Measurements from ENCODE around the gene AEBP2.
A peak's percentile ranks its signal among the peaks of the same experiment; 100 is the strongest.
"Not testable (repeated sequence)": the region's sequence is repeated elsewhere in the genome, so short reads cannot be mapped to it uniquely, and the experiment has no call there.

The AEBP2 gene

GRCh38 chr12:19421503-19422282, 17.6 kb upstream of the AEBP2 start:
- DNase-seq: no peak

DNA sequence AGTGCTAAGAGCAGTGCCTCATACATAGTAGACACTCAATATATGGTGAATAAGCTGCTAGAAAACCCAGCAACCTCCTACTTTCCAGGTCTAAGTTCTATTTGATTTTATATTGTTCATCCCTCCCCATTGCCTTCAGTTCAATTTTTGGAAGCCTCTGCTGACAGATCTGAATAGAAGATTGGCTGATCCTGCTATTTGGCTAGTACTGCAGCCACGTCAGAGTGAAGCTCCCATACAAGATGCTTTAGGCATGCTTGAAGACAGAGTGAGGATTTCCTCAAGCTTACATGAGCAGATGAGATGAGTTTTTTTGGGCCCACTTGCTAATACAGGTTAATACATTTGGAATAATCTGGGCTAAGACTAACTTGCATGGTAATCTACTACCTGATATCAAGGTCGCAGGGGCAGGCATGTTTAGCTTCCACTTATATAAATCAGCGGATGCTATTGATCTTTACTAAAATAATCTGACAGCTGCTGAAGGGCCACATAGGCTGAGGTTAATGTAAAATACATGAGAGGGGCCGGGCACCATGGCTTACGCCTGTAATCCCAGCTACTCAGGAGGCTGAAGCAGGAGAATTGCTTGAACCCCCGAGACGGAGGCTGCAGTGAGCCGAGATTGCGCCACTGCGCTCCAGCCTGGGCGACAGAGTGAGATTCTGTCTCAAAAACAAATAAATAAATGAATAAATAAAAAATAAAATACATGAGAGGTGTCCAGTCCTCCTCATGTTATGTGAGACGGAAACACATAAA, 15.9 kb upstream of the AEBP2 start:
- DNase-seq: no peak

- DNase-seq: no peak
Observed at GRCh38 chr12:19428246-19428645, 11.0 kb upstream of the AEBP2 start.

GRCh38 chr12:19429491-19429890, 9.8 kb upstream of the AEBP2 start:
- DNase-seq: not testable (repeated sequence)

DNA sequence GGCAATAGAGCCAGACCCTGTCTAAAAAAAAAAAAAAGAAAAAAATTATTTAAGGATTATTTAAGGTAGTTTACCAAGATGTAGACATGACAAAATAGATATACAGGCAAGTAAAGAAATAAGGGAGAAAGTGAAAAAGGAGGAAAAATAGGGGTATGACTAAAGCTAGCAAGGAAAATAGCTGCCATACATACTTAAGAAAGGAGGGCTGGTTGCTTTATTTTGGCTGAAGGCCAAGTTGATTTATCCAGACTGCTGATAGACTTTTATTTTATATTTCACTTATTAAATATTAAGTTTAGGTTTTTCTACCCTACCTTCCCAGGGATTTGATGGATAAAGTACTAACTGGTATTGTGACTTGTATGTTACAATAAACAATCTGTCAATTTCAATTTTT, 8.3 kb upstream of the AEBP2 start:
- no peak for DNase-seq

GRCh38 chr12:19431407-19432308, 7.6 kb upstream of the AEBP2 start:
- no peak for DNase-seq

DNA sequence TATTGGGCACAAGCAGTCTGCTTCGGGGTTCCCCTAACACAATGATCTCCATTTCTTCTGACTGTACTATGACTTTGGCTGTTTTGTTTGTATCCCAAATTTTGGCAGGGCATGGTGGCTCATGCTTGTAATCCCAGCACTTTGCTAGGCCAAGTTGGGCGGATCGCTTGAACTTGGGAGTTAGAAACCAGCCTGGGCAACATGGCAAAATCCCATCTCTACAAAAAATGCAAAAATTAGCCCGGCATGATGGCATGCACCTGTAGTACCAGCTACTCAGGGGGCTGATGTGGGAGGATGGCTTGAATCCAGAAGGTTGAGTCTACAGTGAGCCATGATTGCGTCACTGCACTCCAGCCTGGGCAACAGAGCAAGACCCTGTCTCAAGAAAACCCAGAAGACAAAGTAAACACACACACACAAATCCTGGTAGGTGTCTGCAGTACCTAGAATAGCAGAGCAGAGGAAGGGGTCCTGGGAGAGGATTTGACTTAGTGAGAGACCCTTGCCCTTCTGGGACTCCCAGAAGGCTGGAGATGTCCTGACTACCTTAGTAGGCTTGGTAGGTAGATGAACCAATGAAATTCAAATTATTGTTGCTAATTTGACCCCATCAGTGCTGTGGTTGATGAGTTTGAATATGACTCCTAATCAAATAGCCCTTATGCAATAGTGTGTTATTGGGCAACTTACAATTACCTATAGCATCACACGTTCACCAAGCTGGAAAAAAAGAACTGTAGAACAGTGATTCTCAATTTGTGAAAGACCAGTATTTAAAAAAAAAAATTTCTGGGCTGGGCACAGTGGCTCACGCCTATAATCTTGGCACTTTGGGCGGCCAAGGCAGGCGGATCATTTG, 6.8 kb upstream of the AEBP2 start:
- DNase-seq: no peak

DNA sequence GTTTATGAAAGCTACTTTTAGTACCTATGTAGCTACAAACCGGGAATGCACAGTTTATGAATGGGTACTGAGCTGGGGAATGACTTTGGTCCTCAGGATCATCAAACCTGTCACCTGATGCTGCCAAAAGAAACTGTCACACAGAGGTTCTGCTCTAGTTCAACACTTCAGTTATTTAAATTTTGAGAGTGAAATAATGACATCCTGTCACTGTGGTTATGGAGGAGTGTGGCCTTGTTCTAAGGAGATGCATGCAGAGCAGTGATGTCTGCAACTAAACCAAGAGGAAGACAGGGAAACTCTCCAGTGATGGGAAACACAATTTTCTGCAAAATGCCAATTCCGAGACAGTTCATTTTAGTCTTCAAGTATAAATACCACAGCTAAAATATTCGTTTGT, 4.8 kb upstream of the AEBP2 start:
- no peak for DNase-seq

DNA sequence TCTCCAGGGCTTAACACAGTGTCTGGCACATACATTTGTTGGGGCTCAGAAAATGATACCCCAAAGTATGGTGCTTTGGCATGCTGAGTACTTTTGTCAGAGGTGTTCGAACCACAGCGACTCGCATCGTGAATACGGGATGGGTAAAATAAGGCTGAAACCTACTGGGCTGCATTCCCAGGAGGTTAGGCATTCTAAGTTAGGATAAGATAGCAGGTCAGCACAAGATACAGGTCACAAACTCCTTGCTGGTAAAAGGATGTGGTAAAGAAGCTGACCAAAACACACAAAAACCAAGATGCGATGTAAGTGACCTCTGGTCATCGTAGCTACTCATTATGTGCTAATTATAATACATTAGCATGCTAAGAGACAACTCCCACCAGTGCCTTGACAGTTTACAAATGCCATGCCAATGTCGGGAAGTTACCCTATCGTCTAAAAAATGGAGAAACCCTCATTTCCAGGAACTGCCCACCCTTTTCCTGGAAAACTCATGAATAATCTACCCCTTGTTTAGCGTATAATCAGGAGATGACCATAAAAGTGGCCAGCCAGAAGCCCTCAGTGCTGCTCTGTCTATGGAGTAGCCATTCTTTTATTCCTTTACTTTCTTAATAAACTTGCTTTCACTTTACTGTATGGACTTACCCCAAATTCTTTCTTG, 3.3 kb upstream of the AEBP2 start:
- DNase-seq: no peak

GRCh38 chr12:19436931-19437330, 2.4 kb upstream of the AEBP2 start:
- DNase-seq: no peak

- no peak for DNase-seq
Observed at GRCh38 chr12:19437996-19438395, 1.3 kb upstream of the AEBP2 start.

GRCh38 chr12:19440019-19440858, 947 bp downstream of the AEBP2 start:
- peak; percentile 50 to 55 for DNase-seq

DNA sequence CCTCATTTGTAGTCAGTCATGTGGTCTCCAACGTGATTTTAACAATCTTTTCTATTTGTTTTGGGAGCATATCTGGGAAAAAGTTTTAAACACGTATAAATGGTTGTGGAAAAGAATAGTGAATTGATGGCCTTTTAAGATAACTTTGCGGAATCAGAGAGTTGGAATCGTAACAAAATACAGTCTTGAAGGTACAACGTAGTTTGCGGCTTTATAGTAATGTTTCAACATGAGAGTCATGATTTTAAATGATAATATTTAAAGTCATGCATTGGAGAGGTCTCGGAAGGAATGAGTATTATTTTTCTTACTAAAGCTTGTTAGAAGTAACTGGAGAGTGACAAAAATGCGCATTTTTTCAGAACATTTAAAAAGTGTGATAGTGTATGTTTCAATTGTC, 1.6 kb downstream of the AEBP2 start:
- DNase-seq: no peak

GRCh38 chr12:19443585-19443984, 4.3 kb downstream of the AEBP2 start:
- no peak for DNase-seq

GRCh38 chr12:19444097-19444496, 4.8 kb downstream of the AEBP2 start:
- DNase-seq: no peak

DNA sequence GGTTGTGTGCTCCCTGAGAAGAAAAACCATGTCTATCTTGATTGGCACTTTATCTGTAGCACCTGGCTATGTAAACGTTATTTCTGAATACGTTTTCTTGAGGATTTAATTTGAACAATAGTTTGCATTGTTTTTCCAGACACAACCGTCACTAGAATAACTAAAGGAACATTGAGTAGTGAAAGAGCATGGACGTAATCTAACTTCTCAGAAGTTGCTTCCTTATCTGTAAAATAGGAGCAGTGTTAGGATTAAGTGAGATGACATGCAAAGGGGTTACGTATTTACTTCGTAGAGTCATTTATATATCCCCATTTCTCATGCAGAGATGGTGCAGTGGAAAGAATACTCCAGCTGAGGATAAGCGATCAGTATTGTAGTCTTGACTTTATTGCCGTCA, 8.1 kb downstream of the AEBP2 start:
- DNase-seq: no peak

DNA sequence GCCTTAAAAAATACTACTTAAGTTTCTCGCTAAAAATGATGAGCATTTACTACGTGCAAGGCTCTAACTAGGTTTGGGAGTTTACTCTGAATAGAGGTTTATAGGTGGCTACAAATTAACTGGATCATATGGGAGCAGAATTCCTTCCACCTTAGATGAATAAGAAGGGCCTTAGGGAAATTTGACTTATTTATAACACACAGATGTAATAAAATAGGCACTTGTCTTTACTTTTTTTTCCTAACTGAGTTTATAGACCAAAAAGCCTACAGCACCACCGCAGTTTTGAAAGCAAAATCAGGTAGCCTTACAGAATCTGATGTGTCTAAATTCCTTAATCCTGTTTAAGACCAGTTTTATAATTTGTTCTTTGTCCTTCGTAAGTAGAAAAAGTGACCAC, 10.5 kb downstream of the AEBP2 start:
- no peak for DNase-seq

DNA sequence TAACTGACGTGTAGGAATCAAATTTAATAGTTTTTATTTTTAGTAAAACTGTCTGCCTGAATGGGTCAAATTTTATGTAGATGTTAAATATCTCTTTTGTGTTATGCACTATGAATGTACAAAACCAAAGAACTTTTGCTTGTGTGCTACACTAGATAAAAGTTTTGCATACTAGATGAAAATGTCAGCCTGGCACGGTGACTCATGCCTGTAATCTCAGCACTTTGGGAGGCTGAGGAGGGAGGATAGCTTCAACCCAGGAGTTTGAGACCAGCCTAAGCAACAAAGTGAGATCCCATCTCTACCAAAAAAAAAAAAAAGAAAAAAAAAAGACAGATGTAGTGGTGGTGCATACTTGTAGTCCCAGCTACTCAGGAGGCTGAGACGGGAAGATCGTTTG, 11.1 kb downstream of the AEBP2 start:
- no peak for DNase-seq

DNA sequence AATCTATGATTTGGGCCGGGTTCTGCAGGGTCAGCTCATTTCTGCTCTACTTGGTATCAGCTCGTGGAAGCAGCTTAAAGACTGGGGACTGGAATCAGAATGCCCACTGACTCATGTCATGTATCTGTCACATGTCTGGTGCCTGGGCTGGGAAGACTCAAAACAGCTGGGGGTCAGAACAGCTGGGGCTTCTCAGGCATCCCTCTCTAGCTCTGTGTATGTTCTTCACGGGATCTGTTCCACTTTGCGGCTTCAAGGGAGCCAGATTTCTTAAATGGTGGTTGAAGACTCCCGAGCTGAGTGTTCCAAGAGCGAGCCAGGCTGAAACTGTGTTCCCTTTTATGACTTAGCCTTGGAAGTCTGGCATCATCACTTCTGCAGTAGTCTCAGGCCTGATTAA, 11.9 kb downstream of the AEBP2 start:
- DNase-seq: no peak

DNA sequence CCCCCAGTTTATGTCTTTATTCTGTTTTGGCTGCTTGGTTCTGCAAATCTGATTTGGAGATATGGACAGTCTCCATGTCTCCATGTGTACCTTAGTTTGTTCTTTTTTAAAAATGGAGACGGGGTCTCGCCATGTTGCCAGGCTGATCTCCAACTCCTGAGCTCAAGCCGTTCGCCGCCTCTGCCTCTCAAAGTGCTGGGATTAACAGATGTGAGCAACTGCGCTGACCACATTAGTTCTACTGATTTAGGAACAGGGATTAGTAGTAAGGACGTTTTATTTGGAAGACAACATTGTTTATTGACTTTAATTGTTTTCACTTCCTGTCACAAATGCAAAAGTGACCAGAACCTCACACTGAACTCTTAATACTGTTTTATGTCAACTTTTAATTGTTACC, 14.7 kb downstream of the AEBP2 start:
- DNase-seq: no peak

DNA sequence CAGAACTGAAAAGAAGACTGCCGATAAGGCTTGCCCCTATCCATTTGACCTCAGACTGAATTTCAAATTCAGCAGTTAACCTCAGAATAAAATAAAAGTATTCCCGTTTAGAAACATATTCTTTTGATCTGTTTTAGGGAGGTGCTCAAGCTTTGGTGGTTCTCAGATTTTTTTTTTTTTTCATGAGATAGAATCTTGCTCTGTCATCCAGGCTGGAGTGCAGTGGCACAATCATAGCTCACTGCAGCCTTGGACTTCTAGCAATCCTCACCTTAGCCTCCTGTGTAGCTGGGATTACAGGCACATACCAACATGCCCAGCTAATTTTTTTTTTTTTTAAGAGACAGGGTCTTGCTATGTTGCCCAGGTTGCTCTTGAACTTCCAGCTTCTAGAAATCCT, 15.5 kb downstream of the AEBP2 start:
- DNase-seq: no peak
